Aorta (tissue), 5 donors: ENCODE results near the gene MCRS1. TPM values are rescaled to one million over a fixed set of nuclear protein-coding genes. Genes with fewer than 3 reads are reported as not detected.
"Not testable (repeated sequence)": the region's sequence is repeated elsewhere in the genome, so short reads cannot be mapped to it uniquely, and the experiment has no call there.

Experiments
- ATAC-seq: fragments of 200-7000 bp; cut with Tn5 transposase; one replicate; pipeline ENCODE4 v1.9.1; 2022; ENCODE audit warnings: moderate library complexity; ENCODE audit not compliant: low FRiP score
- DNase-seq, 2 donors: peaks; one replicate each; pipeline ENCODE4 v3.0.0-alpha.2; 2020
- H3K27ac ChIP-seq, 2 donors: one replicate each; pipeline ENCODE4 v1.5.1; 2013; ENCODE audit warnings: low read length in 2 of 2, mild to moderate bottlenecking in 2 of 2, moderate library complexity in 2 of 2, control low read depth in 1 of 2, inconsistent platforms in 1 of 2, low read depth in 1 of 2
- H3K27me3 ChIP-seq, 2 donors: one replicate each; pipeline ENCODE4 v1.6.1; 2013; ENCODE audit warnings: control low read depth in 1 of 2, low read length in 1 of 2, mild to moderate bottlenecking in 1 of 2, moderate library complexity in 1 of 2; ENCODE audit not compliant: insufficient read depth in 2 of 2, control insufficient read depth in 1 of 2
- H3K36me3 ChIP-seq, 2 donors: one replicate each; pipeline ENCODE4 v1.6.1; 2013; ENCODE audit warnings: control low read depth in 1 of 2, low read length in 1 of 2, mild to moderate bottlenecking in 1 of 2; ENCODE audit not compliant: insufficient read depth in 2 of 2, control insufficient read depth in 1 of 2
- H3K4me1 ChIP-seq, 2 donors: one replicate each; pipeline ENCODE4 v1.6.1; 2013; ENCODE audit warnings: low read length in 2 of 2, control low read depth in 1 of 2, mild to moderate bottlenecking in 1 of 2, moderate library complexity in 1 of 2; ENCODE audit not compliant: insufficient read depth in 2 of 2, control insufficient read depth in 1 of 2
- H3K4me3 ChIP-seq, 2 donors: one replicate each; pipeline ENCODE4 v1.5.1; 2013; ENCODE audit warnings: low read length in 2 of 2, control low read depth in 1 of 2, mild to moderate bottlenecking in 1 of 2
- H3K9me3 ChIP-seq: one replicate; pipeline ENCODE4 v1.6.1; 2013; ENCODE audit warnings: mild to moderate bottlenecking, low read length; ENCODE audit not compliant: control insufficient read depth
- WGBS, 2 donors: extraction: QIAGEN DNeasy Blood & Tissue Kit; methylation state at CpG; one replicate each; pipeline ENCODE4 v1.1.7; 2013; 5-methylcytosine and 5-hydroxymethylcytosine counted together
- intact Hi-C, 2 donors: fragments of 100-400 bp; cut with DNase I; formaldehyde crosslinking; loops; one replicate each; pipeline versions ENCODE4 v1.14.2 to v1.15.0; 2022
- polyA plus RNA-seq, 2 donors: library from polyadenylated mRNA; stranded (reverse); fragments of 200-250 nt; gene quantifications; one replicate each; pipeline ENCODE4 v1.2.3, GENCODE V29; 2013
- total RNA-seq, 2 donors: library from RNA; stranded (reverse); fragmentation: NEBNext Ultra II Directional; extraction: Animal tissue kit (Norgen Biotek cat#: 25700); gene quantifications; one replicate each; pipeline ENCODE4 v1.2.1, GENCODE V29; 2021
- donor health status: healthy with polysubstance abuse.
- donor health status: Bipolar disorder and iron deficiency.
- donor health status: DM: no; HTN: no; CAD: no.
- donor health status: DM: no; HTN: no; CAD: no.
- donor health status: DM: yes; HTN: yes; CAD: no.

Gene MCRS1
- total and polyA plus RNA-seq, 4 donors: 27.5 to 99.2 (median 39.3) TPM

DNA sequence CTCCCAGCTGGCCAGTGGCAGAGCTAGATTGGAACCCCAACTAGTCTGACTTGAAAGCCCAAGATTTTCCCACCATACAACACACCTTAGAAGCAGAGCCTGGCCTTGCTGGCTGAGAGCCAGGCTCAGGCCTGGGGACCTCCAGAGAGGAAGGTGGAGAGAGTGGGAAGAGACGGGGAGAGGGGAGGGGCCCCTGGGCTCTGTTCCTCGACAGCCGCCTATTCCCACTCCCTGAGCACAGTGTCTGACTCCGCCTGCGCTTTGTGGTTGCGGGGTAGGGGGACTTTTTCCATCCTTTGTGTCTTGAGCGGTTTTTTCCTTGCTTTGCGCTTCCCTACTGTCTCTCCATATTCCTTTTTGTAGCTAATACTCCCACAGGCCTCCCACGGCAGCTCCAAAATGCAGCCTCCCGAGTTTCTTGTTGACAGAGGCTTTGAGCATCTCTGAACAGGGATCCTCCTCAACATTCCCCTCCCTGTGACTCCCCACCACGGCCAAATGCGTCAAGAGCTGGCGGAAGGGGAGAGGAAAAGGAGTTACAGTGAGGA lies 33.1 kb downstream of the MCRS1 start:
- H3K4me3 ChIP-seq: no peak overlapping the region
- no peaks in the 10 kb centered on the region for H3K36me3 ChIP-seq
- DNase-seq: peak in 1 of 2 donors; percentile 49
- 93 to 94% methylated on average over 13 of the region's 13 CpGs for WGBS, 2 donors
- ATAC-seq: no peak
- H3K9me3 ChIP-seq: no peaks in the 10 kb centered on the region
- no peaks in the 10 kb centered on the region for H3K27me3 ChIP-seq
- H3K4me1 ChIP-seq: peaks cover 0 to 2% of the 10 kb centered on the region in 2 donors
- intact Hi-C loops: no loop called here
- H3K27ac ChIP-seq: no peak overlapping the region

- H3K9me3 ChIP-seq, H3K4me3 ChIP-seq, H3K27ac ChIP-seq, H3K36me3 ChIP-seq, H3K4me1 ChIP-seq, intact Hi-C loops, ATAC-seq, DNase-seq, H3K27me3 ChIP-seq: not testable (repeated sequence)
- WGBS, 2 donors: 92 to 95% methylated on average over 5 of the region's 5 CpGs
Measured at GRCh38 chr12:49534122-49534521, 33.8 kb downstream of the MCRS1 start.

DNA sequence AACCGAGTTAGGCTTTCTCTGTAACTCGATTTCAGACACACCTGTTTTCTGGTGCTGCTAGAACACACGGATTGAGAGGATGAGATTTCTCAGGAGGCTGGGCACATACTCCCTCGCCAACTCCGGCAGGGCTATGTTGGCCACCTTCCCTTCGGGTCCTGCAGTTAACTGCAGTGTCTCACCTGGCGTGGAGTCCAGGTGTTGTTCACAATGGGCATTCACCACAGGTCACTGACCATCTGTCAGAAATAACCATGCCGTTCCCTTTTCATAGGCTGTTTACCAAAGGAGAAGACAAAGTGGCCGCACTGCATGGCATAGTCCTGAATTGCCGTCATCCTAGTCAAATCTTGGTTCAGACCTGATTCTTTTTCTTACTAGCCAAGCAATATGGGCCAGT lies 34.6 kb downstream of the MCRS1 start:
- DNase-seq: no peak
- H3K27me3 ChIP-seq: no peaks in the 10 kb centered on the region
- no peaks in the 10 kb centered on the region for H3K36me3 ChIP-seq
- intact Hi-C loops: no loop called here
- H3K27ac ChIP-seq: no peak overlapping the region
- no peaks in the 10 kb centered on the region for H3K9me3 ChIP-seq
- no peak for ATAC-seq
- no peak overlapping the region for H3K4me3 ChIP-seq
- H3K4me1 ChIP-seq: no peaks in the 10 kb centered on the region
- WGBS, 2 donors: 91 to 92% methylated on average over 10 of the region's 10 CpGs

DNA sequence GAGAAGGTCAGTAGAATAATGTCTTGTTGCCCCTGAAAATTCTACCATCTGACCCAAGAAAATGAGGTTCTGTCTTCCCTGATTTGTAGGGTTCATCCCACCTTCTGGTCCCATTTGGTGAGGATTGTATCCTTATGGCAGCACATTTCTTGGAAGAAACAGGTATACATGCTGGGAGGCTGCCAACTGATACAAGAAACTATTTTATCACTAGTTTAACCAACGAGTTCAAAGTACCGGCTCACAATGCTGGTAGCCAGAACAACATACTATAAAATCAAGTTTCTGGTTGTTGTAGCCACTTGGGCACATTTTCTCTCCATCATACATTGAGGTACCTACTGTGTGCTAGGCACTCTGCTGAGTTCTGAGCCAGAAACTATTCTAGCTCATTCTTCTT lies 36.2 kb downstream of the MCRS1 start:
- H3K27ac ChIP-seq: no peak overlapping the region
- no peak for DNase-seq
- peaks cover 0 to 3% of the 10 kb centered on the region in 2 donors for H3K36me3 ChIP-seq
- no peak for ATAC-seq
- no peak overlapping the region for H3K4me3 ChIP-seq
- 63 to 64% methylated on average over 2 of the region's 2 CpGs for WGBS, 2 donors
- intact Hi-C loops: no loop called here
- no peaks in the 10 kb centered on the region for H3K4me1 ChIP-seq
- no peaks in the 10 kb centered on the region for H3K9me3 ChIP-seq
- no peaks in the 10 kb centered on the region for H3K27me3 ChIP-seq

DNA sequence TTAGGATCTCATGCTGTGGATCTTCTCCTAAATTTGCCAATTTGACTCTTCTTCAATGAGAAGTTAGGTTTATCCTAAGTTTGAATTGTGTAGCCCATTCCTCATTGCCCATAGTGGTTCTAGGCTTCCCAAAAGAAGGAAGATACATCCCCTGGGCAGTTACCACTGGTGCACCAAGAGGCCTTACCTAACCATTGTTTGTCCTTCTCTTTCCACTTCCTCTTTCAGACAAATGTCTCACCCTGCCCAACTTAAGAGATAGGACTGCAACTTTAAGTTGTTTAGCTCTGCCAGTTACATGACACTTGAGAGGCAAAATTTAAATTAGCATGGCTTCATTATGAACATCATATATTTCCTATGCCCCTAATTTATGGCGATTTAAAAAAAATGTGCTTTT lies 38.5 kb downstream of the MCRS1 start:
- WGBS, 2 donors: 88 to 96% methylated on average over 1 of the region's 1 CpG
- ATAC-seq (no peak), DNase-seq (no peak)
- intact Hi-C loops: no loop called here
- Histone ChIP-seq H3K36me3 (peaks cover 0 to 12% of the 10 kb centered on the region in 2 donors), H3K4me1 (no peaks in the 10 kb centered on the region), H3K9me3 (no peaks in the 10 kb centered on the region), H3K27me3 (no peaks in the 10 kb centered on the region), H3K27ac (no peak overlapping the region), H3K4me3 (no peak overlapping the region)

DNA sequence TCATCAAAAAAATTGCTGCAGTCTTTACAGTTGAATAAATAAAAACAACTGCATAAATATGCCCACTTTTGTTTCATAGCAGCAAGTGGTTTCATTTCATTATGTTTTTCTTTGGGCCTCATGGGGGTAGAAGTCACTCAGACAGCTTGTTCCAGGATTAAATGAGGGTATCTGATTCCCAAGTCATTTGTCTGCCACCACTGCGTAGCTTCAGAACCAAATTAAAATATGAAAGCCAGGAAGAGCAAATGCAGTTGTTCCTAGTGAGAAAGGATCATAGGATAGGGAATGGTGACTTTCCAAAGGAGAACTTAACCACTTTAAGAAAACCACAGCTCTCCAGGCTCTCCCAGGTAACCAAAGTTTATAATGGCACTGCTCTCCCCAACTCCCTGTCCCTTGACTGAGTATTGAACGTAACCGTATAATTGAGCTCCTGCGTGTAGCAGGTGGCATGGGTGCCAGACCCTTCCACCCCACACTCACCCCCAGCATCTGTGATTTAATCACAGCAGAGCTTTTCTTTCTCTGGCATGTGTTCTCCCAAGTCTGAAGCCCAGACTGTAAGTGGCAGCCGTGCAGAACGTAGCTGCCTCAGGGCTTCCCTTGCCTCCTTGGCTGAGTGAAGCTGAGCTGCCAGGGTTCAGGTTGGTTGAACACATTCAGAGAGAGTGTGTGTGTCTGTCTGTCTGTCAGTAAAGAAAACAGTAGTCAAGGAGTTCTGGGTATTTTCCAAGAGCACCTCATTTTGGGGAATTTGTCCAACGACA lies 40.4 kb downstream of the MCRS1 start:
- Histone ChIP-seq H3K9me3 (no peaks in the 10 kb centered on the region), H3K36me3 (peaks cover 0 to 13% of the 10 kb centered on the region in 2 donors), H3K27me3 (no peaks in the 10 kb centered on the region), H3K4me1 (no peaks in the 10 kb centered on the region), H3K27ac (no peak overlapping the region), H3K4me3 (no peak overlapping the region)
- DNase-seq (no peak), ATAC-seq (no peak)
- intact Hi-C loops: no loop called here
- 92 to 93% methylated on average over 7 of the region's 7 CpGs for WGBS, 2 donors

DNA sequence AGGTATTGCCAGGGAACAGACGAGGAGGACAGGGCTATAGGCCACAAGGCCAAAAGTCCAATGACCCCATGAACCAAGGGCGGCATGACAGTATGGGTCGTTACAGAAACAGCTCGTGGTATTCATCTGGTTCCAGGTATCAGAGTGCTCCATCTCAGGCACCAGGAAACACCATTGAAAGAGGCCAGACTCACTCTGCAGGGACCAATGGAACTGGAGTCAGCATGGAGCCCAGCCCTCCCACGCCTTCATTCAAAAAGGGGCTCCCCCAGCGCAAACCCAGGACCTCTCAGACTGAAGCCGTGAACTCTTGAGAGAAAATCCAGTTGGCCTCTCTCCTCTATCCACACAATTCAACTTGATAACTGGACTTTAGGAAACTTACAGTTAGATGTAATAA lies 42.0 kb downstream of the MCRS1 start:
- 93 to 96% methylated on average over 7 of the region's 7 CpGs for WGBS, 2 donors
- no peaks in the 10 kb centered on the region for H3K4me1 ChIP-seq
- intact Hi-C loops: no loop called here
- ATAC-seq (no peak), DNase-seq (no peak)
- no peak overlapping the region for H3K27ac ChIP-seq
- no peak overlapping the region for H3K4me3 ChIP-seq
- H3K27me3 ChIP-seq: no peaks in the 10 kb centered on the region
- no peaks in the 10 kb centered on the region for H3K9me3 ChIP-seq
- H3K36me3 ChIP-seq: peaks cover 0 to 13% of the 10 kb centered on the region in 2 donors

DNA sequence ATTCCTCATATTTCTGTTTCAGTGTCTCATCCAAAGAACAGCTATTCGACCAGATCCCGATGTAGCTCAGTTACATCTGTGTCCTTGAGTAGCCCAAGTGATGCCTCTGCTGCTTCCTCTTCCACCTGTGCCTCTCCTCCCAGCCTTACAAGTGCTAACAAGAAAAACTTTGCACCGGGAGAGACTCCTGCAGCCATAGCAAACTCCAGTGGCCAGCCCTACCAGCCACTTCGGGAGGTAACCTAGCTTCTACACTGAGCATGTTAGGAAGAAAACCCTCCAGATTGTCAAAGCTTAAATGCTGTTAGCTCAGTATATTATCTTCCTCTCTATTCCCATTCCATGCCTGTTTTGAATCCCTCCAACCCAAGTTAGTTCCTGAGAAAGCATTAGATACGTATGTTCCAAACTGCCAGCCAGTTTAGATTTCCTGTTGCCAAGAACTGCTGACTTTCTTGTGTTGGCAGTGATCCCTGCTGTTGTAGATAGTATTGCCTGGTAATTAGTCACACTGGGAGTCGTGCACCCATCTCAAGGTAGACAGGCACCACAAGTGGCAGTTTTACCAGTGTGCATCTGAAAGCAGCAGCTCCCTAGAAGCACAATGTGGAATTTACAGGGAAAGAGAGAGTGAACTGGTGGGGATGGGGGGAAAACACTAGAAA lies 43.1 kb downstream of the MCRS1 start:
- WGBS, 2 donors: 37 to 44% methylated on average over 6 of the region's 6 CpGs
- Histone ChIP-seq H3K27me3 (no peaks in the 10 kb centered on the region), H3K27ac (no peak overlapping the region), H3K4me3 (no peak overlapping the region), H3K9me3 (no peaks in the 10 kb centered on the region), H3K36me3 (peaks cover 0 to 13% of the 10 kb centered on the region in 2 donors), H3K4me1 (no peaks in the 10 kb centered on the region)
- intact Hi-C loops: no loop called here
- no peak for ATAC-seq
- no peak for DNase-seq

GRCh38 chr12:49521389-49521788 lies 46.6 kb downstream of the MCRS1 start:
- ATAC-seq (no peak), DNase-seq (no peak)
- Histone ChIP-seq H3K27ac (no peak overlapping the region), H3K4me3 (no peak overlapping the region), H3K36me3 (peaks cover 0 to 10% of the 10 kb centered on the region in 2 donors), H3K9me3 (no peaks in the 10 kb centered on the region), H3K4me1 (no peaks in the 10 kb centered on the region), H3K27me3 (no peaks in the 10 kb centered on the region)
- intact Hi-C loops: no loop called here
- 87 to 88% methylated on average over 4 of the region's 4 CpGs for WGBS, 2 donors
